ENCODE results near the gene PPP2R2B.

Gene PPP2R2B

DNA sequence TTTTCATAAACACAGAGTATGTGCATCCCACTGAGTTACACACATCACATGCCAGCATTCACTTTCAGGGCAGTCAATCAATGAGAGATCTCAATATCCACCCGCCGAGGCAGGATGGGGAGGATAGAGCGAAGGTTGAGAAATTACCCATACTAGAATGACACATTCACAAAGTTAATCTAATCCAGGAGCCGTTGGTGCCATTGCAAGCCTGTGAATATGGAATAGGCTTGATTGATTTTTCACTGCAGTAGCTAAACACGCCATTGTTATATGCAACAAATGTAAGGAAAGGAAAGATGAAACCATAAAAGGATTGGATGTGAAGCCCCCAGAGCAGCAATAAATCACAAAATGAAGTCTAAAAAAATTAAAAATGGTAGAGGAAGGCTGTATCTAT, 194.7 kb downstream of the PPP2R2B start:
- H3K4me1 Mint-ChIP-seq (ENCODE audit: low read depth), result no peaks in the 10 kb centered on the region
- peaks cover 3% of the 10 kb centered on the region for H3K27me3 Mint-ChIP-seq (ENCODE audit: low read depth)
- H3K27ac Mint-ChIP-seq, result no peak overlapping the region
- no peak overlapping the region for H3K4me3 Mint-ChIP-seq
- H3K9me3 Mint-ChIP-seq, result no peaks in the 10 kb centered on the region
- H3K36me3 Mint-ChIP-seq (ENCODE audit: low read depth), result no peaks in the 10 kb centered on the region

- H3K36me3 Mint-ChIP-seq (ENCODE audit: low read depth), result no peaks in the 10 kb centered on the region
- no peak overlapping the region for H3K27ac Mint-ChIP-seq
- H3K4me3 Mint-ChIP-seq, result no peak overlapping the region
- H3K27me3 Mint-ChIP-seq (ENCODE audit: low read depth), result peaks cover 3% of the 10 kb centered on the region
- no peaks in the 10 kb centered on the region for H3K4me1 Mint-ChIP-seq (ENCODE audit: low read depth)
- no peaks in the 10 kb centered on the region for H3K9me3 Mint-ChIP-seq
These were observed 195.5 kb downstream of the PPP2R2B start for GRCh38 chr5:146682899-146683532.

GRCh38 chr5:146681585-146682105, 196.9 kb downstream of the PPP2R2B start:
- Mint-ChIP-seq H3K36me3 (ENCODE audit: low read depth) (no peaks in the 10 kb centered on the region), H3K4me1 (ENCODE audit: low read depth) (no peaks in the 10 kb centered on the region), H3K9me3 (no peaks in the 10 kb centered on the region), H3K4me3 (no peak overlapping the region), H3K27me3 (ENCODE audit: low read depth) (peaks cover 3% of the 10 kb centered on the region), H3K27ac (no peak overlapping the region)

GRCh38 chr5:146680846-146681584, 197.5 kb downstream of the PPP2R2B start:
- no peaks in the 10 kb centered on the region for H3K9me3 Mint-ChIP-seq
- H3K36me3 Mint-ChIP-seq (ENCODE audit: low read depth), result no peaks in the 10 kb centered on the region
- H3K4me1 Mint-ChIP-seq (ENCODE audit: low read depth), result no peaks in the 10 kb centered on the region
- H3K4me3 Mint-ChIP-seq, result no peak overlapping the region
- H3K27me3 Mint-ChIP-seq (ENCODE audit: low read depth), result peaks cover 6% of the 10 kb centered on the region
- H3K27ac Mint-ChIP-seq, result no peak overlapping the region

GRCh38 chr5:146675636-146676035, 202.9 kb downstream of the PPP2R2B start:
- no peaks in the 10 kb centered on the region for H3K9me3 Mint-ChIP-seq
- no peak overlapping the region for H3K4me3 Mint-ChIP-seq
- H3K4me1 Mint-ChIP-seq (ENCODE audit: low read depth), result no peaks in the 10 kb centered on the region
- peaks cover 3% of the 10 kb centered on the region for H3K27me3 Mint-ChIP-seq (ENCODE audit: low read depth)
- no peak overlapping the region for H3K27ac Mint-ChIP-seq
- H3K36me3 Mint-ChIP-seq (ENCODE audit: low read depth), result no peaks in the 10 kb centered on the region

DNA sequence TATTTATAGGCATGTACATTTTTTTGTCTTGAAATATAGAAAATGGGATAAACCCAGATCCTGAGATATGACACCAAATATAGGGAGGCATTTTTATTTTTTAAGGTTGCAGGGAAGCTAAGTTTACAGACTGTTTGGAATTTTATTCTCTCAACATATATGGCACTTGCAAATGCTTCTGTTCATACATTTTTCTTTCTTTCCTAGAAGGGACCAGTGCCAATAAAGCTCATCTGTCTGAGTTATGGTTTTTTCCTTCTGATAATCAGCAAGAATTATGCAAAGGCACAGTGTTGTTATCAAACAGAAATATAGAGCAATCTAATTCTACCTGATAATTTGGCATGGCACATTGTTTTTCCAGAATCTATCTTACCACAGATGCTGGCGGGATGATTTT, 205.7 kb downstream of the PPP2R2B start:
- Mint-ChIP-seq H3K27ac (no peak overlapping the region), H3K9me3 (no peaks in the 10 kb centered on the region), H3K4me1 (ENCODE audit: low read depth) (no peaks in the 10 kb centered on the region), H3K27me3 (ENCODE audit: low read depth) (peaks cover 3% of the 10 kb centered on the region), H3K4me3 (no peak overlapping the region), H3K36me3 (ENCODE audit: low read depth) (no peaks in the 10 kb centered on the region)

- H3K4me3 Mint-ChIP-seq, result no peak overlapping the region
- no peaks in the 10 kb centered on the region for H3K9me3 Mint-ChIP-seq
- H3K27ac Mint-ChIP-seq, result no peak overlapping the region
These were observed 206.8 kb downstream of the PPP2R2B start for GRCh38 chr5:146671561-146672295.

GRCh38 chr5:146669656-146670055, 208.9 kb downstream of the PPP2R2B start:
- no peak overlapping the region for H3K27ac Mint-ChIP-seq
- no peaks in the 10 kb centered on the region for H3K4me1 Mint-ChIP-seq (ENCODE audit: low read depth)
- H3K4me3 Mint-ChIP-seq, result no peak overlapping the region
- H3K36me3 Mint-ChIP-seq (ENCODE audit: low read depth), result no peaks in the 10 kb centered on the region
- no peaks in the 10 kb centered on the region for H3K27me3 Mint-ChIP-seq (ENCODE audit: low read depth)
- no peaks in the 10 kb centered on the region for H3K9me3 Mint-ChIP-seq

More at GRCh38 chr5:146671561-146672295, 206.8 kb downstream of the PPP2R2B start:
- Mint-ChIP-seq H3K4me1 (ENCODE audit: low read depth) (no peaks in the 10 kb centered on the region), H3K27me3 (ENCODE audit: low read depth) (peaks cover 3% of the 10 kb centered on the region), H3K36me3 (ENCODE audit: low read depth) (no peaks in the 10 kb centered on the region)

GRCh38 chr5:146667633-146668272, 210.8 kb downstream of the PPP2R2B start:
- Mint-ChIP-seq H3K27me3 (ENCODE audit: low read depth) (no peaks in the 10 kb centered on the region), H3K4me3 (no peak overlapping the region), H3K27ac (no peak overlapping the region), H3K4me1 (ENCODE audit: low read depth) (no peaks in the 10 kb centered on the region), H3K9me3 (no peaks in the 10 kb centered on the region), H3K36me3 (ENCODE audit: low read depth) (no peaks in the 10 kb centered on the region)

DNA sequence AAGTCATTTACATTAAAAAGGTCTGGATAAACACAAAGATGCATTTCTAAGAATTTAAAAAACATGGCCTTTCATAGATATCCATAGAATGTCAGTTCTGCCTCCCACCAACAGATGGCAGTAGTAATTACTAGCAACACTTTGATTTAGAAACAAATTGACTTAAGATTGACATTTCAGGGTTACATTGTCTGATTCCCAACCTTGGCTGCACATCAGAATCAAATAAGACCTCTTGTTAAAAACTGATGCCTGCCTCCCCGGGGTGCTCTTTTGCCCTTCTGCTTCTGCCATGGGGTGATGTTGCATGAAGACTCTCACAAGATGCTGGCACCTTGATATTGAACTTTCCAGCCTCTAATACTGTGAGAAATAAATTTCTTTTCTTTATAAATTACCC, 216.3 kb downstream of the PPP2R2B start:
- Mint-ChIP-seq H3K9me3 (no peaks in the 10 kb centered on the region), H3K27ac (no peak overlapping the region), H3K4me1 (ENCODE audit: low read depth) (no peaks in the 10 kb centered on the region), H3K27me3 (ENCODE audit: low read depth) (no peaks in the 10 kb centered on the region), H3K4me3 (no peak overlapping the region), H3K36me3 (ENCODE audit: low read depth) (no peaks in the 10 kb centered on the region)

DNA sequence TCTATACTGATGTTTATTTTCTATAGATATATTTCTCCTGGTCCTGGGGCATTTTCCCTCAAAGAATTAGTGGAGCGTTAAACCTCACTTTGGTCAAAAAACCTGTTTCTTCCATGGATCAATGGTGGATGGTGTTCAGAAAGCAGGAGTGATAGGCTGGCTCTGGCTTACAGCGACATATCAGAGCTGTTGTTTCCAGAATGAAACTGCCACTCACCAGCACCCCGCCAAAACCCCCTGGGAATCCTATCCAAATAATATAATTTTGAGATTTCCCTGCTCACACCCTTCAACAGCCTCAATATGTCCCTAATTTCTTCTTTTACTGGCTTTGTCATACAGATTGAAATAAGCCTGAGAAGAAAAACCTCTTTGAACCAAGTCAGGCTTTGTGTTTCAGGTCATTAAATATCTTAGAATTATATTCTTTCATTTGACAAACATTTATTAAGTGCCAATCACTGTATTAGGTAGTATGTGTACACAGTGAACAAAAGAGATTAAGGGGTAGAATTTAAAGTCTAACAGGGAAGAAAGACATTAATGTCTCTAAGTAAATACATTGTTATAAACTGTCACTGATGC, 218.1 kb downstream of the PPP2R2B start:
- Mint-ChIP-seq H3K36me3 (ENCODE audit: low read depth) (no peaks in the 10 kb centered on the region), H3K27ac (no peak overlapping the region), H3K4me3 (no peak overlapping the region)

DNA sequence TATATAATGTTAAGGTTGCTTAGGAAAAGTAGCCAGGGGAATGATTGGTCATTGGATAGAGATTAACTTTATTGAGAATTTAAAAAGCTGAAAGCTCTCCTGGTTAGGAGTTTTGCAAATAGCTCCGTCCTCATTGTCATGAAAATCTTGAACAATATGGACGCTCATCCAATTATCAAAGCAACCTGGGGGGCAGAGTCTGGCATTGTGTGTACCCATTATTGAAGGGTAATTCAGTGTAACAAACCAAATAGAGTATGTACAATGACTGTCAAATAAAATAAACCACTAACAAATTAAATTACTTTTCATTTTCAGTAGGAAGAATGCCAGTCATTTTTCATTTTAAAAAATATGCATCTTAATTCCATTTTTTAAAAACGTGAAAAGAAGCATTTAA, 218.6 kb downstream of the PPP2R2B start:
- Mint-ChIP-seq H3K36me3 (ENCODE audit: low read depth) (no peaks in the 10 kb centered on the region), H3K4me1 (ENCODE audit: low read depth) (no peaks in the 10 kb centered on the region), H3K27ac (no peak overlapping the region), H3K9me3 (no peaks in the 10 kb centered on the region), H3K4me3 (no peak overlapping the region), H3K27me3 (ENCODE audit: low read depth) (no peaks in the 10 kb centered on the region)

More for the DNA sequence above, 218.1 kb downstream of the PPP2R2B start:
- Mint-ChIP-seq H3K27me3 (ENCODE audit: low read depth) (no peaks in the 10 kb centered on the region), H3K4me1 (ENCODE audit: low read depth) (no peaks in the 10 kb centered on the region), H3K9me3 (no peaks in the 10 kb centered on the region)

DNA sequence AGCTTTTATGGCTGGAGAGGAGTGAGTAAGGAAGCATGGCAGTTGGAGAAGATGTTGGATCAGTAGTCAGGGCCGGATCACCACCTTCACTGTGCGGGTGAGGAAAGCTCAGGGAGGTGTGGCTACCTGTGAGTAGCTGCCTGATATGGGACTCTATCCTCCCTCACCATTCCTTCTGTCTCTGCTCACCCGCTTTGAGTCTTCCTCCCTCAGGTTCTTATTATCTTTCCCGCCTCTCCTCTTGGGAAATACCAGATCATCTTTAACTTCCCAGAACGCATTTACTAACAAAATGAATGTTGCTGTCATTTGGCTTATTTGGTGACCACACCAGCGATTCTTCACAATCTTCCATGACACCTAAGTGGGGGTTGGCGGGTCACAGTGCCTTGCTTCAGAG, 221.9 kb downstream of the PPP2R2B start:
- Mint-ChIP-seq H3K4me1 (ENCODE audit: low read depth) (no peaks in the 10 kb centered on the region), H3K4me3 (no peak overlapping the region), H3K27me3 (ENCODE audit: low read depth) (no peaks in the 10 kb centered on the region), H3K36me3 (ENCODE audit: low read depth) (no peaks in the 10 kb centered on the region), H3K27ac (no peak overlapping the region), H3K9me3 (no peaks in the 10 kb centered on the region)

GRCh38 chr5:146653560-146653959, 225.0 kb downstream of the PPP2R2B start:
- no peak overlapping the region for H3K4me3 Mint-ChIP-seq
- H3K9me3 Mint-ChIP-seq, result no peaks in the 10 kb centered on the region
- no peaks in the 10 kb centered on the region for H3K36me3 Mint-ChIP-seq (ENCODE audit: low read depth)
- H3K27ac Mint-ChIP-seq, result no peak overlapping the region
- H3K4me1 Mint-ChIP-seq (ENCODE audit: low read depth), result no peaks in the 10 kb centered on the region
- no peaks in the 10 kb centered on the region for H3K27me3 Mint-ChIP-seq (ENCODE audit: low read depth)
